K562 (cell line): Measurements from ENCODE around the gene ZNF665.

Experiments used
- ATF3 ChIP-seq, 2 experiments: fragments of 450-650 bp in 1 of 2; sonication (generic) in 1 of 2; formaldehyde crosslinking in 1 of 2; IDR thresholded peaks in 1 of 2; conservative IDR thresholded peaks in 1 of 2; 2 replicates each; pipeline versions ENCODE4 v1.6.1 to v1.8.1; 2016 to 2023; ENCODE audit warnings: mild to moderate bottlenecking in 2 of 2, moderate library complexity in 2 of 2, inconsistent platforms in 1 of 2, missing genetic modification reagents in 1 of 2
- CCNT2 ChIP-seq: IDR thresholded peaks from 2 replicates; pipeline ENCODE4 v1.6.1; 2011; ENCODE audit warnings: borderline replicate concordance, low read depth, mild to moderate bottlenecking, moderate library complexity, mixed read lengths, low read length; ENCODE audit not compliant: insufficient read length; ENCODE audit errors: extremely low read depth
- CHD1 ChIP-seq: fragments of 200-600 bp; sonication (generic); IDR thresholded peaks from one replicate; pipeline ENCODE4 v1.6.1; 2012; ENCODE audit warnings: mild to moderate bottlenecking, moderate library complexity, low read length, inconsistent platforms
- CTCF ChIP-seq, 3 experiments: IDR thresholded peaks in 2 of 3; conservative IDR thresholded peaks in 1 of 3; 2 replicates each; pipeline ENCODE4 v1.5.1; 2011 to 2012; ENCODE audit warnings: low read length in 3 of 3, mild to moderate bottlenecking in 3 of 3, control low read depth in 2 of 3, improper control_type of control experiment in 1 of 3, inconsistent platforms in 1 of 3, low read depth in 1 of 3, mixed read lengths in 1 of 3, moderate library complexity in 1 of 3; ENCODE audit not compliant: insufficient read depth in 2 of 3
- ELF2 ChIP-seq: fragments of 250-450 bp; sonication (Bioruptor Pico); IDR thresholded peaks from 2 replicates; pipeline ENCODE4 v1.5.0; 2021; ENCODE audit warnings: mild to moderate bottlenecking
- MAX ChIP-seq: sonication (generic); formaldehyde crosslinking; IDR thresholded peaks from 2 replicates; pipeline ENCODE4 v1.9.0; 2022; ENCODE audit warnings: mild to moderate bottlenecking, missing genetic modification reagents
- NFIC ChIP-seq: fragments of 450-650 bp; IDR thresholded peaks from 2 replicates; pipeline ENCODE4 v1.6.1; 2017; ENCODE audit warnings: mild to moderate bottlenecking, inconsistent platforms
- PHF8 ChIP-seq: fragments of 200-600 bp; sonication (generic); IDR thresholded peaks from 2 replicates; pipeline ENCODE4 v1.6.1; 2012; ENCODE audit warnings: mixed run types, mild to moderate bottlenecking, inconsistent platforms, low read length, moderate library complexity, borderline replicate concordance
- POLR2AphosphoS5 ChIP-seq: IDR thresholded peaks from 2 replicates; pipeline ENCODE4 v1.6.1; 2011; ENCODE audit warnings: mild to moderate bottlenecking, low read depth, low read length, moderate library complexity; ENCODE audit not compliant: control insufficient read depth, insufficient read depth
- RBM14 ChIP-seq: fragments of 200-400 bp; formaldehyde crosslinking; IDR thresholded peaks from 2 replicates; pipeline ENCODE4 v1.6.1; 2018; ENCODE audit warnings: low read depth, mild to moderate bottlenecking, low read length, moderate library complexity, borderline replicate concordance; ENCODE audit not compliant: insufficient read depth
- SPI1 ChIP-seq: IDR thresholded peaks from 2 replicates; pipeline ENCODE4 v1.6.1; 2011; ENCODE audit warnings: low read depth, low read length, control low read depth, borderline replicate concordance
- STAT6 ChIP-seq: sonication (generic); formaldehyde crosslinking; IDR thresholded peaks from 2 replicates; pipeline ENCODE4 v1.8.1; 2023; ENCODE audit warnings: mild to moderate bottlenecking, missing genetic modification reagents
- TCF7L2 ChIP-seq: fragments of 150-350 bp; IDR thresholded peaks from 2 replicates; pipeline ENCODE4 v1.6.1; 2016; ENCODE audit warnings: low read depth, mild to moderate bottlenecking, low read length, moderate library complexity
- YY1 ChIP-seq, 3 experiments: IDR thresholded peaks; 2 replicates each; pipeline ENCODE4 v1.6.1; 2011; ENCODE audit warnings: low read length in 2 of 3, mild to moderate bottlenecking in 2 of 3, moderate library complexity in 2 of 3, borderline replicate concordance in 1 of 3, control low read depth in 1 of 3, low read depth in 1 of 3; ENCODE audit not compliant: insufficient read depth in 3 of 3, insufficient replicate concordance in 2 of 3, control insufficient read depth in 1 of 3, insufficient read length in 1 of 3; ENCODE audit errors: extremely low read depth in 1 of 3

GRCh38 chr19:53158119-53158656 lies 35.0 kb downstream of the ZNF665 start:
- TF ChIP-seq CTCF (IDR thresholded peaks at IDR 0.05 in 2 of 3, conservative IDR thresholded peaks at IDR 0.05 in 1 of 3; ENCODE audit: insufficient read depth in 2 of 3, low read depth in 1 of 3, low read length in 3 of 3) (no peak), CCNT2 (no peak), ELF2 (CRISPR knock-in tag) (no peak), SPI1 (no peak), NFIC (no peak), ATF3 (IDR thresholded peaks at IDR 0.05) (no peak), ATF3 (CRISPR knock-in tag; conservative IDR thresholded peaks at IDR 0.05) (no peak), STAT6 (CRISPR knock-in tag) (no peak), TCF7L2 (no peak), YY1 (IDR thresholded peaks at IDR 0.05; ENCODE audit: borderline replicate concordance in 1 of 3, control insufficient read depth in 1 of 3, extremely low read depth in 1 of 3, insufficient read depth in 3 of 3, insufficient read length in 1 of 3, insufficient replicate concordance in 2 of 3, low read depth in 1 of 3, low read length in 2 of 3) (no peak), PHF8 (peak; percentile 33; the same call in 1 of the 2 replicates), POLR2AphosphoS5 (no peak), CHD1 (no peak), MAX (CRISPR knock-in tag) (no peak), RBM14 (no peak)
